ENCODE data around the gene PSMB10.
"Not testable (repeated sequence)": the region's sequence is repeated elsewhere in the genome, so short reads cannot be mapped to it uniquely, and the experiment has no call there.

The PSMB10 gene

DNA sequence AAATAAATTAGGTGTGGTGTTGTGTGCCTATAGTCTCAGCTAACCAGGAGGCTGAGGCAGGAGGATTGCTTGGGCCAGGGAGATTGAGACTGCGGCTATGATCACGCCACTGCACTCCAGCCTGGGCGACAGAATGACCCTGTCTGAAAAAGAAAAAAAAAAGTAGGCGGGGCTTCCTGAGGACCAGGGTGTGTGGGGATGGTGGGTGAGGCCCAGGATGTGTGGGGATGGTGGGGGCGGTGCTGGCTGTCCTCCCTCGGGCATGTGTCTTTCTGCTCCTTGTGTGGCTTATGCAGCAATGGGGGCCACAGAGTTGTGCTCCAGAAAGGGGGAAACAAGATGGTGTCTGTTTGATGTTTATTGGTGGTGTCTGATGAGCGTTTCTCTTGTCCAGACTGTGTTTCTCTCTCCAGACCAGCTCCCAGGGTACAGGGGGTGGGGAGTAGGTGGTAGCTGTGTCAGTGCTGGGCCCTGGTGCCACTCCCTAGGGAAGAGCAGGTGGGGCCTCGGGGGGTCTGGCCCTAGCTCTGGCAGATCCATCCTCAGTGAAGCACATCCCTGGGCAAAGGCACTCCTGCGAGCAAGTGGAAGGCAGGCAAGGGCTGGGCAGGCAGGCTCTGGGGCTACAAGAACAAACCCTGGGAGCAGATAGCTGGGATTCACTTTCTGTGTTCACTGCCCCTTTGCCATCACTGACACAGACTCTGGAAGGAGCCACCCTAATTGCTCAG lies 5.0 kb upstream of the PSMB10 start:
- H3K27ac ChIP-seq (ENCODE audit: low read length) = no peak overlapping the region
- no CpG with 5 or more reads among the region's 9 CpGs for WGBS (ENCODE audit: insufficient coverage, insufficient read length)
- H3K36me3 ChIP-seq (ENCODE audit: control insufficient read depth, insufficient read depth, low read length) = peaks cover 27% of the 10 kb centered on the region
- no peaks in the 10 kb centered on the region for H3K27me3 ChIP-seq (ENCODE audit: control insufficient read depth, insufficient read depth, low read length)
- DNase-seq (ENCODE audit: low read depth, low spot score) = no peak
- H3K9me3 ChIP-seq (ENCODE audit: control insufficient read depth, insufficient read depth, low read length) = no peaks in the 10 kb centered on the region
- no peaks in the 10 kb centered on the region; the same call in none of the 2 replicates for H3K4me1 ChIP-seq (ENCODE audit: control insufficient read depth, insufficient read depth, low read length)
- no peak overlapping the region for H3K4me3 ChIP-seq (ENCODE audit: low read length)

DNA sequence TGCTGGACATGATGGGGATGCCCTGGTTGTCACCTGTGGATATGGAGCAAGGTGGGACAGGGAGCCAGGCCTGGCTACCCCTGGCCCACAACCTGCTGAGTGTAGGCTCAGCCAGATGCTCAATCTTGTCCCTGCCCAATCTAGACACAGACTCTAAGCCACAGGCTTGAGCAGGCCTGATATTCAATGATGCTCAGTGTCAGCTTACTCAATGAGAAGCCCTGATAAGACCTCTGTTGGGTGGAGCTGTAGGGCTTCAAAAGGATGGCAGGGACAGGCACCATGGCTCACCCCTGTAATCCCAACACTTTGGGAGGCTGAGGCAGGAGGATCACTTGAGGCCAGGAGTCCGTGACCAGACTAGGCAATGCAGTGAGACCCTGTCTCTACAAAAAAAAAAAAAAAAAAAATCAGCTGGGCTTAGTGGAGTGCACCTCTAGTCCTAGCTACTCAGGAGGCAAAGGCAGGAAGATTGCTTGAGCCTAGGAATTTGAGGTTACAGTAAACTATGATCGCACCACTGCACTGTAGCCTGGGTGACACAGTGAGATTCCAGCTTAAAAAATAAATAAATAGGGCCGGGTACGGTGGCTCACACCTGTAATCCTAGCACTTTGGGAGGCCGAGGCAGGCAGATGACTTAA lies 3.9 kb upstream of the PSMB10 start:
- H3K9me3 ChIP-seq (ENCODE audit: control insufficient read depth, insufficient read depth, low read length) = no peaks in the 10 kb centered on the region
- no peaks in the 10 kb centered on the region for H3K27me3 ChIP-seq (ENCODE audit: control insufficient read depth, insufficient read depth, low read length)
- no peak for DNase-seq (ENCODE audit: low read depth, low spot score)
- H3K27ac ChIP-seq (ENCODE audit: low read length) = no peak overlapping the region
- H3K4me3 ChIP-seq (ENCODE audit: low read length) = no peak overlapping the region
- no peaks in the 10 kb centered on the region; the same call in none of the 2 replicates for H3K4me1 ChIP-seq (ENCODE audit: control insufficient read depth, insufficient read depth, low read length)
- no CpG with 5 or more reads among the region's 5 CpGs for WGBS (ENCODE audit: insufficient coverage, insufficient read length)
- peaks cover 16% of the 10 kb centered on the region for H3K36me3 ChIP-seq (ENCODE audit: control insufficient read depth, insufficient read depth, low read length)

DNA sequence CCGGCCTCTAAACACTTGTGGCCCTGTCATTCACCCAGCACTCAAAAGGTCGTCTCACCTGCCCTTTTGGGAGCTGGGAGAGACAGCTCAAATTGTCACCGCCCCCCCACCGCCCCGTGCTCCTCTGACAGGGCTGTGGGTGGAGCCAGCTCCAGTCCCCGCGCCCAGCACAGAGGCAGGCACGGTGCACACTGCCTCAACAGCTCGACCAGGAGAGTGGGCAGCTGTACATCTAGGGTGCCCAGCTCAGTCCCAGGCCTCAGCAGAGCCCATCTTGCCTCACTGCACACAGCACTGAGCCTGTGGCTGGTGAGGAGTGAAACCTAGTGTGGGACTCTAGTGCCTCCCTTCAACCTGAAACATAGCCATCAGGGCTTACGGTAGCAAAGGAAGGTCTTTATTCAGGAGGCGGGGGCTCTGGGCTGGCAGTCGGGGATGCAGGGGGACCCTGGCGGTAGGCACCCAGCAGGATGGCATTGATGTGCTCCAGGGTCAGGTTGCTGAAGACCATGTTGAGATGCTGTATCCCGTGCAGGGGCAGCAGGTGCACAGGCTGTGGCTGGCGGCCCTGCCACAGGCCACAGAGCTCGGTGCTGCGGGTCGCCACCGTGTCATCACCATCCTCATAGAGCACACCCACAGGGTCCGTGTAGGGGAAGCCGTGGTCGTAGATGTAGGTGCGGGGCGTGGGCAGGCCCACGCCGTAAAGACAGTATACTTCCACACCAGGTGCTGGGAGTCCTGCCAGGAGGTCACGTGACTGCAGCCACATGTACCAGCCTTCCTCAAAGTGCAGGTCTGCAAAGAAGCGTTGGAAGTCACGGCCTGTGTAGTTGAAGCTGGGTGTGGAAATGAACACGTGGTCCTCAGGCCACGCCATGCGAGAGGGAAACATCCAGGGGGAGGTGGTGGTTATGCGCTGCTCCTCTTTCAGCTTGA lies 3.1 kb upstream of the PSMB10 start:
- WGBS (ENCODE audit: insufficient coverage, insufficient read length) = no CpG with 5 or more reads among the region's 33 CpGs
- H3K4me3 ChIP-seq (ENCODE audit: low read length) = no peak overlapping the region
- no peak overlapping the region for H3K27ac ChIP-seq (ENCODE audit: low read length)
- H3K36me3 ChIP-seq (ENCODE audit: control insufficient read depth, insufficient read depth, low read length) = peaks cover 9% of the 10 kb centered on the region; the same call in 1 of the 2 replicates
- no peaks in the 10 kb centered on the region for H3K27me3 ChIP-seq (ENCODE audit: control insufficient read depth, insufficient read depth, low read length)
- DNase-seq (ENCODE audit: low read depth, low spot score) = no peak
- H3K9me3 ChIP-seq (ENCODE audit: control insufficient read depth, insufficient read depth, low read length) = no peaks in the 10 kb centered on the region
- peaks cover under 1% of the 10 kb centered on the region for H3K4me1 ChIP-seq (ENCODE audit: control insufficient read depth, insufficient read depth, low read length)

DNA sequence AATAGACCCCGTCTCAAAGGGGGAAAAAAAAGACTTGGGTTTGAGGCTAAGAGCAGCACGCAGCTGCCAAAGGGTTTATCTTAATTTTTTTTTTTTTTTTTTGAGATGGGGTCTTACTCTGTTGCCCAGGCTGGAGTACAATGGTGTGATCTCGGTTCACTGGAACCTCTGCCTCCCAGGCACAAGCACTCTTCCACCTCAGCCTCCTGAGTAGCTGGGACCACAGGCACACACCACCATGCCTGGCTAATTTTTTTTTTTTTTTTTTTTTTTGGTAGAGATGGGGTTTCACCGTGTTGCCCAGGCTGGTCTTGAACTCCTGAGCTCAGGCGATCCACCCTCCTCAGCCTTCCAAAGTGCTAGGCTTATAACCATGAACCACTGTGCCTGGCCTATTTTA lies 1.1 kb upstream of the PSMB10 start:
- H3K4me3 ChIP-seq (ENCODE audit: low read length); H3K36me3 ChIP-seq (ENCODE audit: control insufficient read depth, insufficient read depth, low read length); H3K9me3 ChIP-seq (ENCODE audit: control insufficient read depth, insufficient read depth, low read length); H3K4me1 ChIP-seq (ENCODE audit: control insufficient read depth, insufficient read depth, low read length); H3K27ac ChIP-seq (ENCODE audit: low read length); DNase-seq (ENCODE audit: low read depth, low spot score); H3K27me3 ChIP-seq (ENCODE audit: control insufficient read depth, insufficient read depth, low read length): not testable (repeated sequence)
- WGBS (ENCODE audit: insufficient coverage, insufficient read length) = no CpG with 5 or more reads among the region's 5 CpGs

DNA sequence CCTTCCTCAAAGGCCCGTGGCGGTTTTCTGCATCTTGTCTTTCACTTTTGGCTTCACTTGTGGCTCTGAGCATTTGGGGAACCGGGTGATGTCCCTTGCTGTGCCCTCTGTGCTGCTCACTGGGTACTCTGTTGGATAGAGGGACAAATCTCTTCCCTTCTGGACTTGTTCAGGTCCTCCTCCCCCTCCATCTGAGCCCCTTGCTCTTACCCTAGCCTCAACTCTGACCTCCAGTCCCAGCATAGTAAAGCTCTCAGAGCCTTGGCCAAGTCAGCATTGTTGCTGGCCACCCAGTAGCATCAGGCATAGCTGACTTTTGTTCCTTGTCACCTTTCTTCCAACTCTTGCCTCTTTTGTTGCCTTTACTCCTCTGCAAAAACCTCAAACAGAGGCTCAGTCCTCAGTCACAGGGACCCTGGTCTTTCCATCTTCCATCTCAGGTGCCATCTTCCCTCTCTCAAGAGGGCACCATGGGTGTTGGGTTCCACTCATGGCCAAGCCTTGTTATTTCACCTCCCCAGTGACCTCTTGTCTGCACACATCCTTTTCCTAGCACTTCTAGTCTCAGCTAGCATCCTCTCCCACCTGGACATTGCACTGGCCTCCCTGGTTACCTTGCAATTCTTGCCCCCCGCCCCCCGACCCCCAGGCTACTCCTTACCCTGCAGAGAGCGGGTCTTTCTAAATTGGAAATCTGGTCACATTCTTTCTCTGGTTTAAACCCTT lies 393 bp upstream of the PSMB10 start:
- Histone ChIP-seq H3K9me3 (ENCODE audit: control insufficient read depth, insufficient read depth, low read length) (no peaks in the 10 kb centered on the region), H3K4me1 (ENCODE audit: control insufficient read depth, insufficient read depth, low read length) (peaks cover 3% of the 10 kb centered on the region), H3K36me3 (ENCODE audit: control insufficient read depth, insufficient read depth, low read length) (no peaks in the 10 kb centered on the region), H3K27me3 (ENCODE audit: control insufficient read depth, insufficient read depth, low read length) (no peaks in the 10 kb centered on the region), H3K27ac (ENCODE audit: low read length) (no peak overlapping the region), H3K4me3 (ENCODE audit: low read length) (peak overlapping the region; percentile 86; the same call in 1 of the 2 replicates)
- no CpG with 5 or more reads among the region's 6 CpGs for WGBS (ENCODE audit: insufficient coverage, insufficient read length)
- no peak for DNase-seq (ENCODE audit: low read depth, low spot score)

DNA sequence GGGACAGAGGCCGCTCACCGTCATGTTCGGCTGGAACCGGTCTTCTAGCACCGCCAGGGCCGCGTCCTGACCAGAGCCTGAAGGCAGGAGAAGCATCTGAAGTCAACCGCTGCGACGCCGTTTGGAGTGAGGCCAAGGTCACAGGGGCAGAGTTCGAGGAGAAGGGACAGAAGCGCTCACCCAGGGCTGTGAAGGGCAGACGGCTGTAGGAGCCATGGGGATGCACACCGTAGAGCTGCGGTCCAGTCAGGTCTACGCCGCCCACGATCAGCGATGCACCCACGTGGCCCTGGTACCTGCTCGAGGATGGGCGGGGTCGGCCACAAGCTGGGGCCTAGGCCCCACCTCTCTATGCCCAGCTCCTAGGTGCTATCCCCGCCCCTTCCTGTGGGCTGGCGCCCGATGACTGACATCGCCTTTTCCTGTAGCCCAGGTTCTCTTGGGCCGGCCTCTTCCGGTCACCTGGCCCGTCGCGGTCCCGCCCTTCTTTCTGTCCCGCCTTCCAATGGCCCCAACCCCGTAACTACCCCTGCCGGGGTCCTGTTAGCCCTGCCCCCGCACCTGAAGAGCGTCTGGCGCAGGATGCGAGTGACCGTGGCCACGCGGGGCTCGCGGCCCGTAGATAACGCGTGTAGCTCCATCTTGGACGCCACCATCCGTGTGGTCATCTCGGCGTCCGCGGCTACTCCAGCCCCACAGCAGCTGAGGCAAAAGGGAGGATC lies 1.1 kb downstream of the PSMB10 start:
- no peaks in the 10 kb centered on the region for H3K36me3 ChIP-seq (ENCODE audit: control insufficient read depth, insufficient read depth, low read length)
- peaks cover 3% of the 10 kb centered on the region for H3K4me1 ChIP-seq (ENCODE audit: control insufficient read depth, insufficient read depth, low read length)
- DNase-seq (ENCODE audit: low read depth, low spot score) = peak; percentile 95
- peak overlapping the region; percentile 86 for H3K4me3 ChIP-seq (ENCODE audit: low read length)
- H3K27me3 ChIP-seq (ENCODE audit: control insufficient read depth, insufficient read depth, low read length) = no peaks in the 10 kb centered on the region
- no peak overlapping the region for H3K27ac ChIP-seq (ENCODE audit: low read length)
- no peaks in the 10 kb centered on the region for H3K9me3 ChIP-seq (ENCODE audit: control insufficient read depth, insufficient read depth, low read length)
- no CpG with 5 or more reads among the region's 55 CpGs for WGBS (ENCODE audit: insufficient coverage, insufficient read length)

DNA sequence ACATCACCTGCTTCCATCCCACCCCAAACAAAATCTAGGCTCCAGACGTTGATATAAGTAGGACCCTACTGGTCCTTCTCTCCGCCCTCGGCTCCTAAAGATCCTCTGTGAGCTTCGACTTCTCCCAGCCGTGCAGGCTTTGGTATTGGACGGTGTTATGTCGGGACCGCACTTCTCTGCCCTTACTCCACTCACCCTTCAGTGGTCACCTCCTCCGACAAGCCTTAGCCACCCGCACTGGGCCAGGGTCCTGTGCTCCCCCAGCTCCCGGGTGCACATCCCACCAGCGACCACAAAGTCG lies 1.6 kb downstream of the PSMB10 start:
- H3K4me1 ChIP-seq (ENCODE audit: control insufficient read depth, insufficient read depth, low read length) = peaks cover 3% of the 10 kb centered on the region
- no CpG with 5 or more reads among the region's 13 CpGs for WGBS (ENCODE audit: insufficient coverage, insufficient read length)
- no peak overlapping the region for H3K27ac ChIP-seq (ENCODE audit: low read length)
- no peaks in the 10 kb centered on the region for H3K9me3 ChIP-seq (ENCODE audit: control insufficient read depth, insufficient read depth, low read length)
- no peaks in the 10 kb centered on the region for H3K36me3 ChIP-seq (ENCODE audit: control insufficient read depth, insufficient read depth, low read length)
- peak overlapping the region; percentile 79; the same call in 1 of the 2 replicates for H3K4me3 ChIP-seq (ENCODE audit: low read length)
- no peaks in the 10 kb centered on the region for H3K27me3 ChIP-seq (ENCODE audit: control insufficient read depth, insufficient read depth, low read length)
- no peak for DNase-seq (ENCODE audit: low read depth, low spot score)

DNA sequence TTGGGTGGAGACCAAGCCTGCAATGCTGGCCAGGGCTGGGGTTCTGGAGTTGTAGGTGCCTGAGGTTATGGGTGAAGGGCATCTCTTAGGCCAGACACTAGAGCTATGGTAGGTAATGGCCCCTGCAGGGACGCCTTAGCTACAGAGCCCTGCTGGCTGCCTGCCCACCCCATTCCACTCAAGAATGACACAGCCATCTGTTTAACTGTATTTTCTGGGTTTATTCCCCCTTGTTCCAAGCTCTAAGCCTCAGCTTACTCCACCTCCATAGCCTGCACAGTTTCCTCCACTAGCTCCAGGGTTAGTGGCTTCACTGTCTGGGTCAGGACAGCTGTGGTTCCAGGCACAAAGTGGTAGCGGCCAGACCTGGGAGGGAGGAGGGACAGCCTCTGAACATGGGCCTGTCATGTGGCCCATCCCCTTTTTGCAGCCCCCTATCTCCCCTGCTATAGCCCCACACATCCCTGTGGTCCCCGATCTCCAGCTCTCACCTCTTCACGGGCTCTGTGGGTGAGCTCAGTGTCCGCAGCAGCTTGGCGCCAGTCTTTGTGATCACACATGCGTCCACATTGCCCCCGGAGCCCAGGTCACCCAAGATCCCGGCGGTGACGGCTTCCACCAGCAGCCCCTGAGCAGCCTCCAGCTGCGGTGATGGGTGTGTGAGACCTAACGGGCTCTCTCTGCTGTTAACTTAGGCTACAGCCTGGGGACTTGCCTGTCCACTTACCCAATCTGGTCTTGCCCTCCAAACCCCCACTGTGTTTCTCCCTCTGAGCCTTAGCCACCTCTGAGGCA lies 2.1 kb downstream of the PSMB10 start:
- no peak overlapping the region for H3K27ac ChIP-seq (ENCODE audit: low read length)
- no CpG with 5 or more reads among the region's 13 CpGs for WGBS (ENCODE audit: insufficient coverage, insufficient read length)
- peak overlapping the region; percentile 79; the same call in 1 of the 2 replicates for H3K4me3 ChIP-seq (ENCODE audit: low read length)
- H3K36me3 ChIP-seq (ENCODE audit: control insufficient read depth, insufficient read depth, low read length) = no peaks in the 10 kb centered on the region
- no peak for DNase-seq (ENCODE audit: low read depth, low spot score)
- H3K27me3 ChIP-seq (ENCODE audit: control insufficient read depth, insufficient read depth, low read length) = no peaks in the 10 kb centered on the region
- no peaks in the 10 kb centered on the region for H3K9me3 ChIP-seq (ENCODE audit: control insufficient read depth, insufficient read depth, low read length)
- peaks cover 3% of the 10 kb centered on the region for H3K4me1 ChIP-seq (ENCODE audit: control insufficient read depth, insufficient read depth, low read length)

DNA sequence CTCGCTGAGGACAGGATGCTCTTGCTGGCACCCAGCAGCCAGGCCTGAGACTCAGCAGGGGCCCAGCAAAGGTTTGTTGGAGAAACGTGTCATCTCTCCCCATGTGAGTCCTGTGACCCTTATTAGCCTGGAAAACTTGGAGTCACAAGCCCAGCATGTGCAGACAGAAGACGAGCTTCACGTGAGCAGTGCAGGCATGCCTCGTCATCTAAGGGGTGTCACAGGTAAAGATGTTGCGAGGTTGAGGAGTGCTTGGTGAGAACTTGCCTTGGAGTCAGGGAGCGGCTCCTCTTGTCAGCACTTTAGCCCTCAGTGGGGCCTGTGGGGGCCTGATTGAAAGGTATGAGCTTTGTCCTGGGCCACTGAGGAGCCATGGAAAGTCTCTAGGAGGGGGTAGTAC lies 2.8 kb downstream of the PSMB10 start:
- DNase-seq (ENCODE audit: low read depth, low spot score) = no peak
- Histone ChIP-seq H3K4me3 (ENCODE audit: low read length) (no peak overlapping the region), H3K27me3 (ENCODE audit: control insufficient read depth, insufficient read depth, low read length) (no peaks in the 10 kb centered on the region), H3K9me3 (ENCODE audit: control insufficient read depth, insufficient read depth, low read length) (no peaks in the 10 kb centered on the region), H3K36me3 (ENCODE audit: control insufficient read depth, insufficient read depth, low read length) (no peaks in the 10 kb centered on the region), H3K27ac (ENCODE audit: low read length) (no peak overlapping the region), H3K4me1 (ENCODE audit: control insufficient read depth, insufficient read depth, low read length) (peaks cover 3% of the 10 kb centered on the region)
- WGBS (ENCODE audit: insufficient coverage, insufficient read length) = no CpG with 5 or more reads among the region's 7 CpGs

Data from iPS DF 6.9 (cell line).